ENCODE data around the gene HMCN2.

GRCh38 chr9:130466537-130467217 is 201.1 kb downstream of the HMCN2 start:
- no peak for TF ChIP-seq CTCF (IDR thresholded peaks at IDR 0.05)
- no peak for TF ChIP-seq EZH2 (IDR thresholded peaks at IDR 0.05)
- no peak for TF ChIP-seq EZH2phosphoT487 (IDR thresholded peaks at IDR 0.05)

Data from neural progenitor cell (in vitro differentiated cells).